DOHH2 (cell line): Measurements from ENCODE around the gene DUS3L.

Experiments
- CTCF ChIP-seq: fragments of 200-600 bp; sonication (generic); IDR thresholded peaks from one replicate; pipeline ENCODE4 v1.5.1; 2014; ENCODE audit warnings: antibody characterized with exemption, mild to moderate bottlenecking, low read depth, low read length; ENCODE audit not compliant: poor library complexity, severe bottlenecking
- EZH2phosphoT487 ChIP-seq: fragments of 200-600 bp; sonication (generic); IDR thresholded peaks from 2 replicates; pipeline ENCODE4 v1.6.1; 2017; ENCODE audit warnings: borderline replicate concordance, mild to moderate bottlenecking, antibody characterized with exemption, low read length, moderate library complexity, mixed read lengths

- TF ChIP-seq CTCF = no peak
- no peak for TF ChIP-seq EZH2phosphoT487
Measured at GRCh38 chr19:5782945-5783919, 7.7 kb downstream of the DUS3L start.
